ENCODE data around the gene C1orf232.

Gene C1orf232

DNA sequence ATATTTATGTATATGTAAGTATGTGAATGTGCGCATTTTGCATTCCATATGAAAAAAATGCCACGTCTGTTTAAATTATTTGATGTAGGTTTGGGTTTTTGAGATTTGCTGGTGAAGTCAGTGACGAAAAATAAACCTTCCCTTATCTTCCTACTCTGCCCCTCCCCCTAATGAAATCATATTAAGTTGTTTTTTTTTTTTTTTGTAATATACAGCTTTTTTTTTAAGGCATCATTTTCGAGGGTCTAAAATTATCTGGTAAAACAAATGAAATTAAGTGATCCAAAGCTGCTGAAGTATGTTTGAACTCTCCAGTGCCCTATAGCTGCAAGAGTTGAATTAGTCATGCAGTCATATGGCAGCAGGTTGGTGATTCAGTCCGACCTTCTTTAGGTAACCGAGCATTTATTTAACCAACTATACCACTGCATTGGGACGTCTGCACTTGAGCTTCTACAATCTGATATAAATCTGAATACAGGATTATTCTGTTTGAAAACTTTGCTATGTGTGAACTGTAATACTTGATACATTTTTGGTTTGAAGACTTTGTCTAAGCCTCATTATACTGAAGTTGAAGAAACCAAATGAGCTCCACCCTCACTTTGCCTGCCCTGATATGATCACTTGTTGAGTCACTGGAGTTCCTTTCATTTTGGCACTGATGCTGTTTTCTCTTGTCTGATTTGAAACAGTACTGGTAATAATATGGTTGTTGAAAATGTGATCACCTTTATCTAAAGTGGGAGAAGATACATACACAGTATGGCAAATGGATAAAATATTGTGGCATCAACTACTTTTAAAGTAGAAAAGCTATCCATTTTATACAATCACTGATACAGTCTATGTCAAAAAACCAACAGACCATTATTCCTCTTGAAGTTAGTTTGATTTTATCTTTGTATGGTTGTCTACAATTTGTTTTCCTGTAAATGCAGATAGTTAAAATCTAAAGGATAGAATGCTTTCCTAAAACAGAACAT lies 45.5 kb downstream of the C1orf232 start:
- DNase-seq, result peak; percentile 59

- DNase-seq, result no peak
Observed at GRCh38 chr1:26121854-26122773, 46.6 kb downstream of the C1orf232 start.

DNA sequence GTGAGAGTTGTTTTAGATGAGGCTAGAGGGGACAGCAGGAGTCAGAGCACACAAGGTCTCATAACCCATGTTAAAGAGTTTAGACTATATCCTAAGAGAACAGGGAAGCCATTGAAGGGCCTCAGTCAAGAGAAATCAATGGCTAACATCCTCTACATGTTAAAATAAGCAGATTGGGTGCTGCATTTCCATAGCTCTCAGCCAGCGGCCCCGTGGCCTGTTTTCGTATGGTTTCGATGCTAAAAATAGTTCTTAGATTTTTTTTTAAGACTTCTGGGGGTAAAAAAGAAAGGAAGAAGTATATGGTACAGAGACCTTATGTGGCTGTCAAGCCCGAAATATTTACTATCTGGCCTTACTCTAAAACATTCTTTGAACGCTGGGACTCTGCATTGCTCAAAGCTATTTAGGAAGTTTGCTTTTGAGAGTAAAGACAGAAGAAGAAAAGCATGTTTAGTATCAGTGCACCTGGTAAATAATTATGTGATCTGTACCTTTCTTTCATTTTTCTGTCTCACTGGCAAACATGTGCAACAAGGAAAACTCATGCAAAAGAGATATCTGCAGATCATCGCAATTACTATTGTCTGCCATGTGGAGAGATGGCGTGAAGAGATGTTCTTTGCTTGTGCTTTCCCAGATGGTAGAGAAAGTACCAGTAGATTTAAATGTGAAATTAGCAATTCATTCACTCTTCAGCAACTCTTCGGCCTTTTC lies 48.7 kb downstream of the C1orf232 start:
- no peak for DNase-seq

DNA sequence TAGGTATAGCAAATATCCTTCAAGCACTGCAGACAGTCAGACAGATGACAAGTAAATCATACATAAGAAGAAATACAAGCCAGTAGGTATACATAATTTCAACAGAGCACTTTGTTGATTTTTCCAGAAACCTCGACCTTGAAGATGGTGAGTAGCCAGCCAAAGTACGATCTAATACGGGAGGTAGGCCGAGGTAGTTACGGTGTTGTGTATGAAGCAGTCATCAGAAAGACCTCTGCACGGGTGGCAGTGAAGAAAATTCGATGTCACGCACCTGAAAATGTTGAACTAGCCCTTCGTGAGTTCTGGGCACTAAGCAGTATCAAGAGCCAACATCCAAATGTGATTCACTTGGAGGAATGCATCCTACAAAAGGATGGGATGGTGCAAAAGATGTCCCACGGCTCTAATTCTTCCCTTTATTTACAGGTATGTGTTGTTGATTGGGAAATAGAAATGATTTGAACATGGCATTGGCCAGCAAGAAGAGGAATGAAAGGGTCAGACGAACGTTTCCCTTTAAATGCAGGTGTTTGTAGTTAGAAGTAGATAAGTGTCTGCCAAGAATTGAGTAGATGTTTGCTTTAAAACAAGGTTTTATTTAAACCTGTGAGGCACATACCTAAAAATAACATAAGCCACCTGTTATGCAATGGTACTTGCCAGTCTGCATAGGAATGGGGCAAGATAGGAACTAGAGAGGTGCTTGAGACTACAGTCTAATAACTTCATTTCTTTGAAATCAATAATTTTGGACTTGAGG lies 54.4 kb downstream of the C1orf232 start:
- no peak for DNase-seq

Data from activated CD4-positive, alpha-beta T cell treated with anti-CD3 and anti-CD28 coated beads, Interleukin-2, Interleukin-6, amounts not matched to agents 100 ng/mL and 50 ng/mL, durations not matched to agents 16 hours and 8 hours (primary cell).